Endothelial cell of umbilical vein (primary cell): ENCODE data around the gene SERPINC1. TPM values are rescaled to one million over a fixed set of nuclear protein-coding genes. Genes with fewer than 3 reads are reported as not detected.

ENCODE experiments used
- BruUV-seq: library from RNA; stranded (reverse); fragments of 400-500 nt; replicated peaks from 2 replicates; lab custom pipeline; 2021; lab: Mats Ljungman, UMichigan
- CTCF ChIA-PET: fragments of 300-600, 350-600 bp; sonication (Branson Sonifier 250); formaldehyde crosslinking; loops from one replicate; lab custom pipeline; 2021; ENCODE audit warnings: antibody characterized with exemption, inconsistent platforms; lab: Charles Lee
- POLR2A ChIA-PET: fragments of 300-600, 350-600 bp; sonication (Branson Sonifier 250); formaldehyde crosslinking; loops from one replicate; lab custom pipeline; 2021; ENCODE audit warnings: antibody characterized with exemption, inconsistent platforms; lab: Charles Lee
- DNase-seq: peaks from one replicate; pipeline ENCODE4 v3.0.0-alpha.2; 2011; ENCODE audit warnings: low read depth, low spot score
- FAIRE-seq: peaks from 2 replicates; lab custom pipeline; 2011; peaks lifted over from hg19 to GRCh38; lab: Jason Lieb, UNC
- H2AFZ ChIP-seq: 2 replicates; pipeline ENCODE4 v1.6.0; 2012; ENCODE audit warnings: low read depth, low read length, control low read depth, inconsistent platforms
- H3K27ac ChIP-seq: 2 replicates; pipeline ENCODE4 v1.5.1; 2011; ENCODE audit warnings: low read depth, mild to moderate bottlenecking, control low read depth, low read length, moderate library complexity; ENCODE audit not compliant: insufficient read depth
- H3K27me3 ChIP-seq, 2 experiments: 2 replicates each; pipeline versions ENCODE4 v1.6.0 to v1.6.1; 2011; ENCODE audit warnings: low read length in 2 of 2, mixed read lengths in 1 of 2; ENCODE audit not compliant: control insufficient read depth in 2 of 2, insufficient read depth in 2 of 2
- H3K36me3 ChIP-seq, 2 experiments: 2 replicates in 1 of 2; 3 replicates in 1 of 2; pipeline ENCODE4 v1.5.1; 2011; ENCODE audit warnings: low read length in 2 of 2, mild to moderate bottlenecking in 1 of 2, moderate library complexity in 1 of 2; ENCODE audit not compliant: control insufficient read depth in 2 of 2, insufficient read depth in 2 of 2; ENCODE audit errors: extremely low read depth in 1 of 2
- H3K4me1 ChIP-seq: 3 replicates; pipeline ENCODE4 v1.5.1; 2011; ENCODE audit warnings: mild to moderate bottlenecking, low read length; ENCODE audit not compliant: control insufficient read depth, insufficient read depth; ENCODE audit errors: extremely low read depth
- H3K4me2 ChIP-seq: 2 replicates; pipeline ENCODE4 v1.6.1; 2011; ENCODE audit warnings: low read length, control low read depth, mixed read lengths; ENCODE audit not compliant: insufficient read depth
- H3K4me3 ChIP-seq, 3 experiments: fragments of 200-600 bp in 1 of 3; sonication (generic), shearing (Covaris generic) in 1 of 3; replicated peaks in 1 of 3; 2 replicates each; pipeline ENCODE4 v1.5.1; 2011 to 2016; ENCODE audit warnings: control low read depth in 3 of 3, low read length in 3 of 3, mild to moderate bottlenecking in 2 of 3, inconsistent platforms in 1 of 3, low read depth in 1 of 3, moderate library complexity in 1 of 3; ENCODE audit not compliant: insufficient read depth in 1 of 3
- H3K79me2 ChIP-seq: 2 replicates; pipeline ENCODE4 v1.6.0; 2012; ENCODE audit warnings: low read length, inconsistent platforms; ENCODE audit not compliant: control insufficient read depth, insufficient read depth
- H3K9ac ChIP-seq: replicated peaks from 2 replicates; pipeline ENCODE3; 2011; ENCODE audit warnings: low read length, control low read depth; ENCODE audit not compliant: insufficient read depth; ENCODE audit errors: extremely low read depth
- H3K9me1 ChIP-seq: replicated peaks from 3 replicates; pipeline ENCODE4 v1.6.0; 2011; ENCODE audit warnings: mild to moderate bottlenecking, low read length; ENCODE audit not compliant: control insufficient read depth, insufficient read depth; ENCODE audit errors: extremely low read depth
- H3K9me3 ChIP-seq: replicated peaks from 2 replicates; pipeline ENCODE4 v1.5.1; 2012; ENCODE audit warnings: low read length, inconsistent platforms; ENCODE audit not compliant: control insufficient read depth, insufficient read depth
- H4K20me1 ChIP-seq: replicated peaks from 2 replicates; pipeline ENCODE3; 2011; ENCODE audit warnings: mild to moderate bottlenecking, low read length; ENCODE audit not compliant: control insufficient read depth, insufficient read depth; ENCODE audit errors: extremely low read depth
- EZH2 ChIP-seq: IDR thresholded peaks from 2 replicates; pipeline ENCODE4 v1.6.1; 2012; ENCODE audit warnings: borderline replicate concordance, low read depth, mild to moderate bottlenecking, moderate library complexity, low read length, inconsistent platforms; ENCODE audit not compliant: severe bottlenecking
- FOS ChIP-seq: IDR thresholded peaks from 2 replicates; pipeline ENCODE4 v1.6.1; 2011; ENCODE audit warnings: mild to moderate bottlenecking, low read length, moderate library complexity, borderline replicate concordance; ENCODE audit not compliant: insufficient read depth
- GATA2 ChIP-seq: IDR thresholded peaks from 2 replicates; pipeline ENCODE4 v1.7.0; 2011; ENCODE audit warnings: low read depth, mild to moderate bottlenecking, moderate library complexity, mixed read lengths, low read length; ENCODE audit not compliant: insufficient read length, insufficient read depth
- JUN ChIP-seq: IDR thresholded peaks from 2 replicates; pipeline ENCODE4 v1.6.1; 2011; ENCODE audit warnings: borderline replicate concordance, low read depth; ENCODE audit not compliant: insufficient read length, insufficient read depth
- MYC ChIP-seq: IDR thresholded peaks from one replicate; pipeline ENCODE4 v1.6.1; 2011; ENCODE audit warnings: mild to moderate bottlenecking, low read depth, low read length
- POLR2A ChIP-seq: IDR thresholded peaks from 2 replicates; pipeline ENCODE4 v1.6.1; 2012; ENCODE audit warnings: low read depth, mild to moderate bottlenecking, control low read depth, low read length
- POLR2AphosphoS5 ChIP-seq: IDR thresholded peaks from 2 replicates; pipeline ENCODE4 v1.6.1; 2012; ENCODE audit warnings: low read depth, mild to moderate bottlenecking, control low read depth, low read length, moderate library complexity; ENCODE audit not compliant: insufficient read depth
- dilution Hi-C: fragments of 300-500 bp; cut with MboI; formaldehyde crosslinking; loops from one replicate; pipeline ENCODE4 v1.15.0; 2019; ENCODE audit warnings: low sequenced_read_pairs; ENCODE audit not compliant: extremely low pct_ligation_motif_present
- intact Hi-C: fragments of 100-400 bp; cut with micrococcal nuclease; formaldehyde crosslinking; loops from one replicate; pipeline ENCODE4 v1.10.0; 2022
- polyA plus RNA-seq, 4 experiments: library from polyadenylated mRNA; depleted of rRNA in 3 of 4; stranded (reverse) in 3 of 4; unstranded in 1 of 4; fragments of >200 nt; gene quantifications; 2 replicates each; pipeline versions ENCODE4 v1.2.1 to v1.2.3, GENCODE V29; 2011 to 2012; ENCODE audit warnings: missing spikeins in 1 of 4
- total RNA-seq: library from RNA; stranded (reverse); gene quantifications from 2 replicates; pipeline ENCODE4 v1.2.3, GENCODE V29; 2021
- TF ChIP-seq, protein P1 (sequence below): IDR thresholded peaks from 2 replicates; pipeline ENCODE4 v1.6.1; 2011; ENCODE audit not compliant: insufficient read depth, insufficient read length
- TF ChIP-seq, protein P2 (sequence below), 2 donors: IDR thresholded peaks; 1 replicate in 1 of 2; 2 replicates in 1 of 2; pipeline ENCODE4 v1.5.1; 2011; ENCODE audit warnings: low read length in 2 of 2, mild to moderate bottlenecking in 2 of 2, moderate library complexity in 2 of 2, control low read depth in 1 of 2, inconsistent platforms in 1 of 2, low read depth in 1 of 2; ENCODE audit not compliant: insufficient read depth in 1 of 2; ENCODE audit errors: extremely low read depth in 1 of 2

SERPINC1 gene
- total and polyA plus RNA-seq, 2 donors (not counting 3 experiments of a cell fraction or from before 2014, with no cell fraction given): 0.06 to 0.35 TPM

DNA sequence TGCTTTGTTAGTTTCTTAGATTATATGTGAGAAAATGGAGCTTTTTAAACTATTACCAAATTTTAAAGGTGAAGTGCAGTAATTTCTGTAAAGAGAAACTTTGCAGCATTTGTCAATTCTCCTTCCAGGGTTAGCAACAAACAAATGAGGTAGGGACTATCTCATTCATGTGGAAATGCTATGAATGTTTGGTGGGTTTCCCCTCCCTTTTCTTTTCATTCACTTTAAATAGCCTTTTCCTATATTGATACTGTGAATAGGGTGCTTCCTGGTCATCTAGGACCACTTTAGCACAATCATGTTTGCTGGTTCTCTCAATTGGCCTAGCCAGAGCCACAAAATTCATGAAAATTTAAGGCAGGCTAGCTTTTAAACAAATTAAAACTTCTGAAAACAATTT is 28.4 kb downstream of the SERPINC1 start:
- no peak overlapping the region for H2AFZ ChIP-seq
- no peaks in the 10 kb centered on the region for H3K9me3 ChIP-seq
- no peaks in the 10 kb centered on the region for H3K4me1 ChIP-seq
- H3K4me3 ChIP-seq: no peak overlapping the region
- H3K27me3 ChIP-seq: no peaks in the 10 kb centered on the region
- intact Hi-C loops: no loop called here
- POLR2A ChIA-PET: interaction anchor here (1.5 kb wide), 1 partner anchor 20 kb away, joined by 4 read pairs; the partner anchor contains the start of gene ZBTB37
- dilution Hi-C loops: no loop called here
- no peak for TF ChIP-seq POLR2A
- no peak for TF ChIP-seq MYC
- CTCF ChIA-PET: interaction anchor here (1.0 to 1.4 kb wide), 2 partner anchors 9 to 27 kb away, joined by 3 to 4 read pairs; no protein-coding TSS in a partner anchor
- peaks cover 0 to 7% of the 10 kb centered on the region in 2 experiments for H3K36me3 ChIP-seq
- no peak overlapping the region for H3K27ac ChIP-seq
- BruUV-seq: no TSS peak
- H3K79me2 ChIP-seq: no peaks in the 10 kb centered on the region
- DNase-seq (no peak), FAIRE-seq (no peak)
- no peak overlapping the region for H3K9ac ChIP-seq
- H3K4me2 ChIP-seq: no peak overlapping the region
- no peaks in the 10 kb centered on the region for H4K20me1 ChIP-seq
- H3K9me1 ChIP-seq: no peaks in the 10 kb centered on the region

DNA sequence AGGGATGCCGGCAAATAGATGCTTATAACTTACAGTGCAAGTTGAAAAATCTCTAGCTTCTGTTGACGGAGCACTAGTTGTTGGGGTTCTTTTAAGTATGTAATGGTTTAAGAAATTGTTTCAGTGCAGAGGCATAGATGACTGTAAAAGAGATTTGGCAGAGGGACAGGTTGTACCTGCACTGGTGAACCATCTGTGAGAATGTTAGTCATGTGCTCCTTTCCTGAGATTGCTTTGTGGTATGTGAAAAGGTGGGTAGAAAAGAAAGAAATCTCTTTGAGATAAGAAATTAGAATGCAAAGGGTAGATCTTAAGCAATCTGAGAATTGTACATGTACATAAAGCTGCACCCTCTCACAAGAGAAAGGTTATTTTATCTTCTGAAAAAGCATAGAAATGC is 29.5 kb downstream of the SERPINC1 start:
- ChIA-PET CTCF (no interaction called here), POLR2A (no interaction called here)
- H2AFZ ChIP-seq: no peak overlapping the region
- no peak for FAIRE-seq
- no peaks in the 10 kb centered on the region for H3K4me1 ChIP-seq
- H3K27me3 ChIP-seq: no peaks in the 10 kb centered on the region
- BruUV-seq: no TSS peak
- no peaks in the 10 kb centered on the region for H4K20me1 ChIP-seq
- H3K4me2 ChIP-seq: no peak overlapping the region
- dilution Hi-C loops: no loop called here
- no peak overlapping the region for H3K27ac ChIP-seq
- H3K9me3 ChIP-seq: no peaks in the 10 kb centered on the region
- no peaks in the 10 kb centered on the region for H3K79me2 ChIP-seq
- H3K9ac ChIP-seq: no peak overlapping the region
- no peak for DNase-seq
- peaks cover 0 to 7% of the 10 kb centered on the region in 2 experiments for H3K36me3 ChIP-seq
- TF ChIP-seq POLR2AphosphoS5 (no peak), JUN (no peak), POLR2A (no peak), MYC (no peak), GATA2 (no peak), FOS (no peak), EZH2 (no peak)
- TF ChIP-seq, protein P1, sequence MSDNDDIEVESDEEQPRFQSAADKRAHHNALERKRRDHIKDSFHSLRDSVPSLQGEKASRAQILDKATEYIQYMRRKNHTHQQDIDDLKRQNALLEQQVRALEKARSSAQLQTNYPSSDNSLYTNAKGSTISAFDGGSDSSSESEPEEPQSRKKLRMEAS: no peak
- TF ChIP-seq, protein P2, sequence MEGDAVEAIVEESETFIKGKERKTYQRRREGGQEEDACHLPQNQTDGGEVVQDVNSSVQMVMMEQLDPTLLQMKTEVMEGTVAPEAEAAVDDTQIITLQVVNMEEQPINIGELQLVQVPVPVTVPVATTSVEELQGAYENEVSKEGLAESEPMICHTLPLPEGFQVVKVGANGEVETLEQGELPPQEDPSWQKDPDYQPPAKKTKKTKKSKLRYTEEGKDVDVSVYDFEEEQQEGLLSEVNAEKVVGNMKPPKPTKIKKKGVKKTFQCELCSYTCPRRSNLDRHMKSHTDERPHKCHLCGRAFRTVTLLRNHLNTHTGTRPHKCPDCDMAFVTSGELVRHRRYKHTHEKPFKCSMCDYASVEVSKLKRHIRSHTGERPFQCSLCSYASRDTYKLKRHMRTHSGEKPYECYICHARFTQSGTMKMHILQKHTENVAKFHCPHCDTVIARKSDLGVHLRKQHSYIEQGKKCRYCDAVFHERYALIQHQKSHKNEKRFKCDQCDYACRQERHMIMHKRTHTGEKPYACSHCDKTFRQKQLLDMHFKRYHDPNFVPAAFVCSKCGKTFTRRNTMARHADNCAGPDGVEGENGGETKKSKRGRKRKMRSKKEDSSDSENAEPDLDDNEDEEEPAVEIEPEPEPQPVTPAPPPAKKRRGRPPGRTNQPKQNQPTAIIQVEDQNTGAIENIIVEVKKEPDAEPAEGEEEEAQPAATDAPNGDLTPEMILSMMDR (IDR thresholded peaks at IDR 0.05; ENCODE audit: extremely low read depth in 1 of 2, insufficient read depth in 1 of 2, low read depth in 1 of 2, low read length in 2 of 2): no peak
- intact Hi-C loops: no loop called here
- H3K9me1 ChIP-seq: no peaks in the 10 kb centered on the region
- no peak overlapping the region for H3K4me3 ChIP-seq
